BLaER1 treated with 17β-estradiol and CSF1 and Interleukin-3, amounts not matched to agents 10 nM and 100 nM (cell line): ENCODE measurements around the gene MS4A7.

Experiments
- H3K27ac ChIP-seq, 11 experiments: shearing (Covaris generic); formaldehyde crosslinking; 2 replicates each; pipeline ENCODE4 v1.8.1; 2022
- H3K27me3 ChIP-seq, 11 experiments: shearing (Covaris generic); formaldehyde crosslinking; 2 replicates each; pipeline ENCODE4 v1.8.1; 2022
- H3K36me3 ChIP-seq, 11 experiments: shearing (Covaris generic); formaldehyde crosslinking; 2 replicates each; pipeline ENCODE4 v1.8.1; 2022
- H3K4me1 ChIP-seq, 10 experiments: shearing (Covaris generic); formaldehyde crosslinking; 2 replicates each; pipeline ENCODE4 v1.8.1; 2022
- H3K4me2 ChIP-seq, 11 experiments: shearing (Covaris generic); formaldehyde crosslinking; 2 replicates each; pipeline ENCODE4 v1.8.1; 2022
- H3K4me3 ChIP-seq, 10 experiments: shearing (Covaris generic); formaldehyde crosslinking; 2 replicates each; pipeline ENCODE4 v1.8.1; 2022
- H3K9ac ChIP-seq, 11 experiments: shearing (Covaris generic); formaldehyde crosslinking; 2 replicates each; pipeline ENCODE4 v1.8.1; 2022
- H3K9me3 ChIP-seq, 11 experiments: shearing (Covaris generic); formaldehyde crosslinking; replicated peaks in 1 of 11; 2 replicates each; pipeline ENCODE4 v1.8.1; 2022
- H4K20me1 ChIP-seq, 11 experiments: shearing (Covaris generic); formaldehyde crosslinking; 2 replicates each; pipeline ENCODE4 v1.8.1; 2022
- Cebpa-rat ChIP-seq, 11 experiments: shearing (Covaris generic); IDR thresholded peaks; 2 replicates each; pipeline ENCODE4 v1.8.1; 2022

MS4A7 gene

GRCh38 chr11:60396382-60396781 lies 18.1 kb downstream of the MS4A7 start, which contains the start of gene MS4A14:
MS4A14 (plus strand) TSS chr11:60396459; CDS start chr11:60396579, 120 bp downstream.
- peaks cover 0 to 11% (median 0%) of the 10 kb centered on the region in 11 experiments; a peak in 1 of 22 replicates for H4K20me1 ChIP-seq
- H3K27me3 ChIP-seq: no peaks in the 10 kb centered on the region
- TF ChIP-seq Cebpa-rat (IDR thresholded peaks at IDR 0.05): no peak
- H3K4me1 ChIP-seq: peaks cover 11 to 77% (median 16%) of the 10 kb centered on the region in 10 experiments
- peak within 1 kb of the TSS in 3 of 11 experiments; percentile 19 to 53 (median 31); a peak in 6 of 22 replicates for H3K9ac ChIP-seq
- peak within 1 kb of the TSS; percentile 30 to 76 (median 57) for H3K4me2 ChIP-seq
- H3K9me3 ChIP-seq: peaks cover 0 to 37% (median 15%) of the 10 kb centered on the region in 11 experiments; a peak in 16 of 22 replicates
- no peak within 1 kb of the TSS for H3K4me3 ChIP-seq
- peak within 1 kb of the TSS in 7 of 11 experiments; percentile 34 to 77 (median 53); a peak in 11 of 22 replicates for H3K27ac ChIP-seq
- peaks cover 0 to 71% (median 0%) of the 10 kb centered on the region in 11 experiments; a peak in 6 of 22 replicates for H3K36me3 ChIP-seq

DNA sequence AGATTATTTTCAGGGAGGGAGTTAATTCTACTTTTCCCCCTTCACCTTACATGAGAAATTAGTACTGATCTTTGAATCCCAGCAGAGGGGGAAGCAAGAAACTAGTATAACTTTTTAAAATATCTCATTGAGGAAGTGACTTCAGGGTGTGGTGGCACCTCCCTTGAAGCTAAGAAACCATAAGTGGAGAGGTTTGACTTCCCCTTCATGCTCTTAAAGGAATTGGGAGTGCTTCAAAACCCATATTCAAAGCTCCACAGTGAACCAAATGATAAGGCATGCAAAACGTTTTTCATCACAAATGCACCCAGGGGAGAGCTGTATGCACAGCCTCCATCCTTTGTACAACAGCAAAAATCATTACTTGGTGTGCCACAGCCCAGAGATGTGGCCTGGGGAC lies 18.5 kb downstream of the MS4A7 start:
- Histone ChIP-seq H3K9ac (peak overlapping the region in 3 of 11 experiments; percentile 19 to 53 (median 31); a peak in 5 of 22 replicates), H3K4me1 (peaks cover 11 to 73% (median 16%) of the 10 kb centered on the region in 10 experiments), H3K36me3 (peaks cover 0 to 71% (median 0%) of the 10 kb centered on the region in 11 experiments; a peak in 6 of 22 replicates), H3K9me3 (peaks cover 0 to 38% (median 17%) of the 10 kb centered on the region in 11 experiments; a peak in 18 of 22 replicates), H3K4me3 (no peak overlapping the region), H3K27ac (peak overlapping the region in 7 of 11 experiments; percentile 34 to 77 (median 53); a peak in 11 of 22 replicates), H3K4me2 (peak overlapping the region; percentile 30 to 76 (median 57)), H3K27me3 (no peaks in the 10 kb centered on the region), H4K20me1 (peaks cover 0 to 11% (median 0%) of the 10 kb centered on the region in 11 experiments; a peak in 1 of 22 replicates)
- TF ChIP-seq Cebpa-rat (IDR thresholded peaks at IDR 0.05): no peak

DNA sequence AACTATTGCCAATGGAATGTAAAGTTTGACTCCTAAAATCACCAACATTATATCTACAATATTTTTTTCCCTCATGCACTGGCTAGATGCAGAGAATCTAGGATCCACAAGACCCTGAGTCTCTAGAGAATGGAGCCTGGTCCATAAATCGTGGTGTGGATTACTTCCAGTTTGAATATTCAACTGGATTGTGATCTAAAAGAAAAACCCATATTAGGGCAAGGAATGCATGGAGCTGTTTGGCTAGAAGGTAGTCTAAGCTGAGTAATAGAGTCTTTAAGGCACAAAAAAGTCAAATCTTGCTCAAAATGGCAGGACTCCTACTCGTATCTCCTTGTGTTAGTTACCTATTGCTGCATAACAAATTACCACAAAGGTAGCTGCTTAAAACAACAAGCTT lies 41.7 kb downstream of the MS4A7 start:
- Histone ChIP-seq H3K4me1 (peaks cover 0 to 5% (median 0%) of the 10 kb centered on the region in 10 experiments; a peak in 1 of 20 replicates), H3K27ac (no peak overlapping the region), H3K9ac (no peak overlapping the region), H3K27me3 (no peaks in the 10 kb centered on the region), H3K4me2 (no peak overlapping the region), H3K4me3 (no peak overlapping the region), H4K20me1 (no peaks in the 10 kb centered on the region), H3K9me3 (peaks cover 16 to 65% (median 20%) of the 10 kb centered on the region in 11 experiments), H3K36me3 (peaks cover 0 to 22% (median 0%) of the 10 kb centered on the region in 11 experiments; a peak in 5 of 22 replicates)
- TF ChIP-seq Cebpa-rat (IDR thresholded peaks at IDR 0.05): no peak

GRCh38 chr11:60422609-60423008 lies 44.3 kb downstream of the MS4A7 start:
- H3K27ac ChIP-seq: no peak overlapping the region
- H3K4me1 ChIP-seq: no peaks in the 10 kb centered on the region
- no peak overlapping the region for H3K9ac ChIP-seq
- H4K20me1 ChIP-seq: no peaks in the 10 kb centered on the region
- H3K27me3 ChIP-seq: no peaks in the 10 kb centered on the region
- H3K4me2 ChIP-seq: no peak overlapping the region
- H3K4me3 ChIP-seq: no peak overlapping the region
- peaks cover 16 to 41% (median 20%) of the 10 kb centered on the region in 11 experiments for H3K9me3 ChIP-seq
- H3K36me3 ChIP-seq: no peaks in the 10 kb centered on the region
- TF ChIP-seq Cebpa-rat (IDR thresholded peaks at IDR 0.05): no peak

- Histone ChIP-seq H4K20me1 (no peaks in the 10 kb centered on the region), H3K27ac (no peak overlapping the region), H3K9ac (no peak overlapping the region), H3K4me2 (no peak overlapping the region), H3K4me1 (no peaks in the 10 kb centered on the region), H3K36me3 (no peaks in the 10 kb centered on the region), H3K4me3 (no peak overlapping the region), H3K27me3 (no peaks in the 10 kb centered on the region), H3K9me3 (no peaks in the 10 kb centered on the region)
- no peak for TF ChIP-seq Cebpa-rat (IDR thresholded peaks at IDR 0.05)
Observed at GRCh38 chr11:60428517-60428916, 50.2 kb downstream of the MS4A7 start.

GRCh38 chr11:60429272-60429671 lies 50.9 kb downstream of the MS4A7 start, which contains the start of gene MS4A5:
MS4A5 (plus strand) TSS chr11:60429572; CDS start chr11:60429675, 103 bp downstream.
- no peaks in the 10 kb centered on the region for H3K27me3 ChIP-seq
- TF ChIP-seq Cebpa-rat (IDR thresholded peaks at IDR 0.05): no peak

GRCh38 chr11:60431251-60431650 lies 52.9 kb downstream of the MS4A7 start:
- H3K4me1 ChIP-seq: no peaks in the 10 kb centered on the region
- no peaks in the 10 kb centered on the region for H3K36me3 ChIP-seq
- no peaks in the 10 kb centered on the region for H4K20me1 ChIP-seq
- H3K4me3 ChIP-seq: no peak overlapping the region
- peaks cover 0 to 5% (median 0%) of the 10 kb centered on the region in 11 experiments; a peak in 1 of 22 replicates for H3K9me3 ChIP-seq
- no peak overlapping the region for H3K9ac ChIP-seq
- TF ChIP-seq Cebpa-rat (IDR thresholded peaks at IDR 0.05): no peak
- H3K27ac ChIP-seq: no peak overlapping the region
- no peaks in the 10 kb centered on the region for H3K27me3 ChIP-seq
- no peak overlapping the region for H3K4me2 ChIP-seq

More at GRCh38 chr11:60429272-60429671, 50.9 kb downstream of the MS4A7 start, which contains the start of gene MS4A5:
- H3K9ac ChIP-seq: no peak within 1 kb of the TSS
- H3K27ac ChIP-seq: no peak within 1 kb of the TSS
- no peak within 1 kb of the TSS for H3K4me3 ChIP-seq
- no peak within 1 kb of the TSS for H3K4me2 ChIP-seq
- H4K20me1 ChIP-seq: no peaks in the 10 kb centered on the region
- H3K9me3 ChIP-seq: no peaks in the 10 kb centered on the region; a peak in 1 of 22 replicates
- no peaks in the 10 kb centered on the region for H3K4me1 ChIP-seq
- no peaks in the 10 kb centered on the region for H3K36me3 ChIP-seq

DNA sequence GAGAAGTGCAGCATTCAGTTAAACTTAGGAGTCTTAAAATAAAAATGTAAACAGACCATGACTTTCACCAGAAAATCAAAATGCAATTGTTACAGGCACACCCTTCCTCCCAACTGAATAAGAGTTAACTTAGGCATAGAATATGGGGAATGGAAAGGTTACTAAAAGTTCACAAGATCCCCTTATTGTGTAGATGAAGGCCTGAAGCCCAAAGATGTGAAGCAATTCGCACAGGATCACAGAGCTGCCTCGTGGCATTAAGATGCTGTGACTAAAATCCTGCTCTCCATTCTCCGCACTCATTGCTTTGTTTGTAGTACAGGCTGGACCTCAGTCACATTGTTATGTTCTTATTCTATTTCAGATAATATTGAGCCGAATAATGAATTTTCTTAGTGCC lies 55.1 kb downstream of the MS4A7 start:
- Histone ChIP-seq H3K9ac (no peak overlapping the region), H3K9me3 (peaks cover 0 to 5% (median 0%) of the 10 kb centered on the region in 11 experiments; a peak in 1 of 22 replicates), H3K27me3 (no peaks in the 10 kb centered on the region), H3K27ac (no peak overlapping the region), H3K36me3 (no peaks in the 10 kb centered on the region), H4K20me1 (no peaks in the 10 kb centered on the region), H3K4me3 (no peak overlapping the region), H3K4me1 (no peaks in the 10 kb centered on the region), H3K4me2 (no peak overlapping the region)
- TF ChIP-seq Cebpa-rat (IDR thresholded peaks at IDR 0.05): no peak
